ENCODE measurements around the gene GRM1.

GRCh38 chr6:146154197-146154596 lies 125.3 kb downstream of the GRM1 start:
- no peak for TF ChIP-seq CTCF (conservative IDR thresholded peaks at IDR 0.05; ENCODE audit: low read depth, low read length)
- no peak for TF ChIP-seq POLR2A (IDR thresholded peaks at IDR 0.05; ENCODE audit: low read depth, low read length)
- TF ChIP-seq BHLHE40 (IDR thresholded peaks at IDR 0.05; ENCODE audit: low read depth, low read length) = no peak
- TF ChIP-seq SMC3 (IDR thresholded peaks at IDR 0.05; ENCODE audit: low read depth, low read length) = no peak
- no peak for TF ChIP-seq USF2 (IDR thresholded peaks at IDR 0.05; ENCODE audit: low read depth, low read length)
- TF ChIP-seq RAD21 (IDR thresholded peaks at IDR 0.05; ENCODE audit: low read length) = no peak
- no peak for TF ChIP-seq MXI1 (IDR thresholded peaks at IDR 0.05; ENCODE audit: borderline replicate concordance, low read depth, low read length)
- no peak for TF ChIP-seq RCOR1 (IDR thresholded peaks at IDR 0.05; ENCODE audit: insufficient replicate concordance, low read length)
- TF ChIP-seq CHD1 (IDR thresholded peaks at IDR 0.05; ENCODE audit: low read depth, low read length) = no peak
- no peak for TF ChIP-seq ELK1 (IDR thresholded peaks at IDR 0.05; ENCODE audit: borderline replicate concordance, low read depth, low read length)
- no peak for TF ChIP-seq MAZ (IDR thresholded peaks at IDR 0.05; ENCODE audit: borderline replicate concordance, low read depth, low read length)

Data from IMR-90 (cell line).